HG03442 (cell line): ENCODE results near the gene GGTA1.

Experiments used
- ATAC-seq: cut with Tn5 transposase; IDR thresholded peaks from one replicate; pipeline ENCODE4 v1.9.1; 2021; ENCODE audit warnings: mild to moderate bottlenecking, moderate library complexity; ENCODE audit not compliant: unreplicated experiment

GGTA1 gene

GRCh38 chr9:121500165-121500478, 478 bp upstream of the GGTA1 start:
- ATAC-seq = no peak

GRCh38 chr9:121499177-121499426, 542 bp downstream of the GGTA1 start:
- no peak for ATAC-seq

- no peak for ATAC-seq
Measured at GRCh38 chr9:121498487-121499176, 1.0 kb downstream of the GGTA1 start.

GRCh38 chr9:121498150-121498486, 1.5 kb downstream of the GGTA1 start:
- ATAC-seq = peak; percentile 71

- no peak for ATAC-seq
Measured at GRCh38 chr9:121495976-121496375, 3.7 kb downstream of the GGTA1 start.

- ATAC-seq = no peak
Measured at GRCh38 chr9:121494192-121494591, 5.5 kb downstream of the GGTA1 start.

- no peak for ATAC-seq
Measured at GRCh38 chr9:121491111-121491510, 8.5 kb downstream of the GGTA1 start.

GRCh38 chr9:121489344-121489743, 10.3 kb downstream of the GGTA1 start:
- no peak for ATAC-seq

GRCh38 chr9:121486043-121486442, 13.6 kb downstream of the GGTA1 start:
- no peak for ATAC-seq

- no peak for ATAC-seq
Measured at GRCh38 chr9:121485623-121486022, 14.0 kb downstream of the GGTA1 start.

- no peak for ATAC-seq
Measured at GRCh38 chr9:121484651-121485446, 14.8 kb downstream of the GGTA1 start.

- ATAC-seq = no peak
Measured at GRCh38 chr9:121483473-121484031, 16.1 kb downstream of the GGTA1 start.

- no peak for ATAC-seq
Measured at GRCh38 chr9:121483049-121483448, 16.6 kb downstream of the GGTA1 start.

GRCh38 chr9:121478816-121479676, 20.6 kb downstream of the GGTA1 start:
- no peak for ATAC-seq

- ATAC-seq = no peak
Measured at GRCh38 chr9:121476156-121476555, 23.5 kb downstream of the GGTA1 start.

GRCh38 chr9:121474231-121474947, 25.3 kb downstream of the GGTA1 start:
- no peak for ATAC-seq

GRCh38 chr9:121473229-121473628, 26.4 kb downstream of the GGTA1 start:
- ATAC-seq = no peak

GRCh38 chr9:121472446-121472845, 27.2 kb downstream of the GGTA1 start:
- no peak for ATAC-seq

- ATAC-seq = no peak
Measured at GRCh38 chr9:121466142-121466541, 33.5 kb downstream of the GGTA1 start.

GRCh38 chr9:121464968-121465367, 34.7 kb downstream of the GGTA1 start:
- ATAC-seq = no peak
